Thyroid gland (tissue), 4 donors: ENCODE data around the gene ADORA2B. TPM values are rescaled to one million over a fixed set of nuclear protein-coding genes. Genes with fewer than 3 reads are reported as not detected.
"Not testable (repeated sequence)": the region's sequence is repeated elsewhere in the genome, so short reads cannot be mapped to it uniquely, and the experiment has no call there.

Source experiments
- DNase-seq, 2 donors: peaks; one replicate each; pipeline ENCODE4 v3.0.0-alpha.2; 2019
- H3K27ac ChIP-seq, 3 donors: fragments of 200-600 bp; sonication (generic); 1 replicate in 2 of 3; 2 replicates in 1 of 3; pipeline ENCODE4 v1.5.1; 2016 to 2019; ENCODE audit warnings: mild to moderate bottlenecking in 1 of 3, moderate library complexity in 1 of 3
- H3K27me3 ChIP-seq: fragments of 200-600 bp; sonication (generic); one replicate; pipeline ENCODE4 v1.5.1; 2019
- H3K36me3 ChIP-seq, 2 donors: fragments of 200-600 bp; sonication (generic); one replicate each; pipeline ENCODE4 v1.5.1; 2016 to 2019
- H3K4me1 ChIP-seq, 2 donors: fragments of 200-600 bp; sonication (generic); one replicate each; pipeline ENCODE4 v1.5.1; 2017 to 2019
- H3K4me3 ChIP-seq, 3 donors: fragments of 200-600 bp; sonication (generic); replicated peaks in 1 of 3; 1 replicate in 2 of 3; 2 replicates in 1 of 3; pipeline ENCODE4 v1.5.1; 2016; ENCODE audit warnings: mild to moderate bottlenecking in 1 of 3
- H3K9me3 ChIP-seq: fragments of 200-600 bp; sonication (generic); one replicate; pipeline ENCODE4 v1.5.1; 2017
- POLR2A ChIP-seq, 2 donors: fragments of 450-650 bp; IDR thresholded peaks; one replicate each; pipeline ENCODE4 v1.6.1; 2017; ENCODE audit warnings: antibody characterized with exemption in 2 of 2, mild to moderate bottlenecking in 2 of 2, moderate library complexity in 1 of 2
- WGBS, 2 donors: methylation state at CpG; one replicate each; pipeline ENCODE4 v1.1.5; 2017; 5-methylcytosine and 5-hydroxymethylcytosine counted together
- intact Hi-C: fragments of 100-400 bp; cut with DNase I; formaldehyde crosslinking; loops from one replicate; pipeline ENCODE4 v1.15.1; 2023
- total RNA-seq, 4 donors: library from RNA; depleted of rRNA; stranded (reverse); fragments of >200 nt; gene quantifications; one replicate each; pipeline ENCODE4 v1.2.3, GENCODE V29; 2016
- TF ChIP-seq, protein P1 (sequence below), 6 experiments: fragments of 200-600 bp in 3 of 6; fragments of 450-650 bp in 3 of 6; sonication (generic) in 3 of 6; IDR thresholded peaks; one replicate each; pipeline ENCODE4 v1.5.1; 2016 to 2019; ENCODE audit warnings: antibody characterized with exemption in 6 of 6, mild to moderate bottlenecking in 2 of 6, inconsistent platforms in 1 of 6, moderate library complexity in 1 of 6

ADORA2B gene
- total RNA-seq, 4 donors from 2014 or later: not detected

- no peak overlapping the region for H3K4me3 ChIP-seq
- H3K4me1 ChIP-seq: no peaks in the 10 kb centered on the region
- H3K27ac ChIP-seq: no peak overlapping the region
- no peaks in the 10 kb centered on the region for H3K9me3 ChIP-seq
- no peak for TF ChIP-seq POLR2A (IDR thresholded peaks at IDR 0.05)
- TF ChIP-seq, protein P1, sequence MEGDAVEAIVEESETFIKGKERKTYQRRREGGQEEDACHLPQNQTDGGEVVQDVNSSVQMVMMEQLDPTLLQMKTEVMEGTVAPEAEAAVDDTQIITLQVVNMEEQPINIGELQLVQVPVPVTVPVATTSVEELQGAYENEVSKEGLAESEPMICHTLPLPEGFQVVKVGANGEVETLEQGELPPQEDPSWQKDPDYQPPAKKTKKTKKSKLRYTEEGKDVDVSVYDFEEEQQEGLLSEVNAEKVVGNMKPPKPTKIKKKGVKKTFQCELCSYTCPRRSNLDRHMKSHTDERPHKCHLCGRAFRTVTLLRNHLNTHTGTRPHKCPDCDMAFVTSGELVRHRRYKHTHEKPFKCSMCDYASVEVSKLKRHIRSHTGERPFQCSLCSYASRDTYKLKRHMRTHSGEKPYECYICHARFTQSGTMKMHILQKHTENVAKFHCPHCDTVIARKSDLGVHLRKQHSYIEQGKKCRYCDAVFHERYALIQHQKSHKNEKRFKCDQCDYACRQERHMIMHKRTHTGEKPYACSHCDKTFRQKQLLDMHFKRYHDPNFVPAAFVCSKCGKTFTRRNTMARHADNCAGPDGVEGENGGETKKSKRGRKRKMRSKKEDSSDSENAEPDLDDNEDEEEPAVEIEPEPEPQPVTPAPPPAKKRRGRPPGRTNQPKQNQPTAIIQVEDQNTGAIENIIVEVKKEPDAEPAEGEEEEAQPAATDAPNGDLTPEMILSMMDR (IDR thresholded peaks at IDR 0.05): no peak
- H3K27me3 ChIP-seq: no peaks in the 10 kb centered on the region
- H3K36me3 ChIP-seq: no peaks in the 10 kb centered on the region
- intact Hi-C loops: no loop called here
- no peak for DNase-seq
- 78 to 91% methylated on average over 6 of the region's 6 CpGs for WGBS, 2 donors
Observed at GRCh38 chr17:15930426-15930825, 14.5 kb upstream of the ADORA2B start.

DNA sequence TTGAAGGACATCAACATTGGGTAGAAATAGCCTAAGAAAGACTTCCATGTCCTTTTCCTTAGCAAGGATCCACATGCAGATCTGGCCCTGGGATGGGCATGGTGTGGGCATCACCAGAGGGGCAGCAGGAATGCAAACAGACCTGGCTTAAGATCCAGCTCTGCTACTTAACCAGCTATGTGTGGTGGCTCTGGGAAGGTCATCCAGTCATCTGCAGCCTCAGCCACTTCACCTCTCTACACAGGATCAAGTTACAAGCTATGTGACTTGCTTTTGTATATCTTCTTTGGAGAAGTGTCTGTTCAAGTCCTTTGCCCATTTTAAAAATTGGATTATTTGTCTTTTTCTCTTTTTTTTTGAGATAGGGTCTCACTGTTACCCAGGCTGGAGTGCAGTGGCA lies 13.5 kb upstream of the ADORA2B start:
- no peak for TF ChIP-seq POLR2A (IDR thresholded peaks at IDR 0.05)
- TF ChIP-seq, protein P1 (IDR thresholded peaks at IDR 0.05): no peak
- intact Hi-C loops: no loop called here
- no peaks in the 10 kb centered on the region for H3K36me3 ChIP-seq
- H3K27me3 ChIP-seq: no peaks in the 10 kb centered on the region
- no peak for DNase-seq
- no peak overlapping the region for H3K27ac ChIP-seq
- no peak overlapping the region for H3K4me3 ChIP-seq
- no peaks in the 10 kb centered on the region for H3K4me1 ChIP-seq
- no peaks in the 10 kb centered on the region for H3K9me3 ChIP-seq

DNA sequence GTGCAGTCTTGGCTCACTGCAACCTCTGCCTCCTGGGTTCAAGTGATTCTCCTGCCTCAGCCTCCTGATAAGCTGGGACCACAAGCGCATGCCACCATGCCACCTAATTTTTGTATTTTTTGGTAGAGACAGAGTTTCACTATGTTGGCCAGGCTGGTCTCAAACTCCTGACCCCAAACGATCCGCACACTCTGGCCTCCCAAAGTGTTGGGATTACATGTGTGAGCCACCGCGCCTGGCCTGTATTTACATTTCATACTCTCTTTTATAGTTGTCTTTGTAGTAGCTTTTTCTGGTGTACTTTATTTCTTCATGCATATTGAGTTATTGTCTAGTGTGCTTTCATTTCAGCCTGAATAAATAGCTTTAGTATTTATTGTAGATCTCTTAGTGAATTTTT lies 10.1 kb upstream of the ADORA2B start:
- no peak for DNase-seq
- Histone ChIP-seq H3K36me3 (no peaks in the 10 kb centered on the region), H3K27ac (no peak overlapping the region), H3K4me1 (no peaks in the 10 kb centered on the region), H3K27me3 (no peaks in the 10 kb centered on the region), H3K4me3 (no peak overlapping the region), H3K9me3 (no peaks in the 10 kb centered on the region)
- WGBS, 2 donors: 98% methylated on average over 5 of the region's 5 CpGs
- no peak for TF ChIP-seq POLR2A (IDR thresholded peaks at IDR 0.05)
- TF ChIP-seq, protein P1 (IDR thresholded peaks at IDR 0.05): no peak
- intact Hi-C loops: no loop called here

- TF ChIP-seq POLR2A (IDR thresholded peaks at IDR 0.05): no peak
- TF ChIP-seq, protein P1 (IDR thresholded peaks at IDR 0.05): no peak
- Histone ChIP-seq H3K4me3 (no peak overlapping the region), H3K36me3 (no peaks in the 10 kb centered on the region), H3K9me3 (no peaks in the 10 kb centered on the region), H3K27ac (no peak overlapping the region), H3K27me3 (no peaks in the 10 kb centered on the region), H3K4me1 (no peaks in the 10 kb centered on the region)
- no peak for DNase-seq
- 92 to 94% methylated on average over 7 of the region's 7 CpGs for WGBS, 2 donors
- intact Hi-C loops: no loop called here
Observed at GRCh38 chr17:15935891-15936290, 9.0 kb upstream of the ADORA2B start.

- H3K9me3 ChIP-seq, H3K36me3 ChIP-seq, H3K4me1 ChIP-seq, H3K4me3 ChIP-seq, H3K27me3 ChIP-seq, DNase-seq, H3K27ac ChIP-seq, intact Hi-C loops: not testable (repeated sequence)
- WGBS, 2 donors: 95 to 99% methylated on average over 4 of the region's 4 CpGs
Observed at GRCh38 chr17:15936481-15936880, 8.4 kb upstream of the ADORA2B start.

- Histone ChIP-seq H3K36me3 (no peaks in the 10 kb centered on the region), H3K27me3 (no peaks in the 10 kb centered on the region), H3K4me3 (no peak overlapping the region), H3K27ac (no peak overlapping the region), H3K4me1 (peaks cover 11 to 22% of the 10 kb centered on the region in 2 donors), H3K9me3 (no peaks in the 10 kb centered on the region)
- DNase-seq: no peak
- TF ChIP-seq, protein P1 (IDR thresholded peaks at IDR 0.05): no peak
- no peak for TF ChIP-seq POLR2A (IDR thresholded peaks at IDR 0.05)
- intact Hi-C loops: no loop called here
- 86 to 91% methylated on average over 7 of the region's 7 CpGs for WGBS, 2 donors
Observed at GRCh38 chr17:15941781-15942180, 3.1 kb upstream of the ADORA2B start.
